Measurements from ENCODE around the gene KRT74. TPM values are rescaled to one million over a fixed set of nuclear protein-coding genes. Genes with fewer than 3 reads are reported as not detected.

Gene KRT74
- total and polyA plus RNA-seq, 2 of the 8 experiments (the other 6 are each of a cell fraction or from before 2014, with no cell fraction given), result not detected

GRCh38 chr12:52608161-52608560 lies 34.5 kb upstream of the KRT74 start (continued):
- TF ChIP-seq JUN (IDR thresholded peaks at IDR 0.05; ENCODE audit: low read depth, low read length), result no peak
- TF ChIP-seq JUND (IDR thresholded peaks at IDR 0.05; ENCODE audit: low read length), result no peak
